ENCODE results near the gene PDE4B.

GRCh38 chr1:66090859-66091457 is 298.3 kb downstream of the PDE4B start:
- no peak for TF ChIP-seq ELF1 (CRISPR knock-in tag; IDR thresholded peaks at IDR 0.05)
- TF ChIP-seq XRCC5 (optimal IDR thresholded peaks at IDR 0.05; ENCODE audit: low read length), result no peak
- no peak for TF ChIP-seq ZNF784 (CRISPR knock-in tag; IDR thresholded peaks at IDR 0.05; ENCODE audit: borderline replicate concordance)
- no peak for TF ChIP-seq CHD2 (IDR thresholded peaks at IDR 0.05; ENCODE audit: low read depth, low read length)
- no peak for TF ChIP-seq BRCA1 (CRISPR knock-in tag; IDR thresholded peaks at IDR 0.05)
- TF ChIP-seq ZNF354B (CRISPR knock-in tag; IDR thresholded peaks at IDR 0.05), result no peak
- TF ChIP-seq NCOR1 (IDR thresholded peaks at IDR 0.05; ENCODE audit: borderline replicate concordance, low read length), result no peak
- no peak for TF ChIP-seq REST (IDR thresholded peaks at IDR 0.05; ENCODE audit: borderline replicate concordance in 1 of 2, low read depth in 1 of 2, low read length in 2 of 2)
- no peak for TF ChIP-seq EP300 (IDR thresholded peaks at IDR 0.05; ENCODE audit: low read depth in 2 of 2, low read length in 2 of 2)
- TF ChIP-seq EP300 (CRISPR knock-in tag; IDR thresholded peaks at IDR 0.05; ENCODE audit: borderline replicate concordance), result no peak
- TF ChIP-seq TAF1 (CRISPR knock-in tag; IDR thresholded peaks at IDR 0.05), result no peak
- TF ChIP-seq POLR2A (IDR thresholded peaks at IDR 0.05; ENCODE audit: insufficient read depth in 1 of 2, low read depth in 2 of 2, low read length in 2 of 2), result no peak
- TF ChIP-seq ZNF280D (CRISPR knock-in tag; IDR thresholded peaks at IDR 0.05), result no peak

All from HepG2 (cell line).